ENCODE measurements around the gene DIAPH3. TPM values are rescaled to one million over a fixed set of nuclear protein-coding genes. Genes with fewer than 3 reads are reported as not detected.

The DIAPH3 gene
- total RNA-seq, 1 experiment from 2014 or later, result 27.6 TPM

- H3K27ac Mint-ChIP-seq, result no peak overlapping the region
These were observed 457.4 kb downstream of the DIAPH3 start for GRCh38 chr13:59706101-59706976.

GRCh38 chr13:59702269-59702668, 461.5 kb downstream of the DIAPH3 start:
- CTCF ChIA-PET, result no interaction called here
- H3K27me3 Mint-ChIP-seq (ENCODE audit: low read depth), result no peaks in the 10 kb centered on the region

More at GRCh38 chr13:59706101-59706976, 457.4 kb downstream of the DIAPH3 start:
- ChIA-PET POLR2A (no interaction called here), CTCF (no interaction called here)
- no peak for DNase-seq (ENCODE audit: low spot score)
- no peaks in the 10 kb centered on the region for H3K9me3 Mint-ChIP-seq
- no peak overlapping the region for H3K4me3 Mint-ChIP-seq
- H3K27me3 Mint-ChIP-seq (ENCODE audit: low read depth), result no peaks in the 10 kb centered on the region
- H3K36me3 Mint-ChIP-seq, result 0 out of 2 replicates have a peak, but pooled peaks cover 3% of the 10 kb centered on the region
- no peaks in the 10 kb centered on the region for H3K4me1 Mint-ChIP-seq
- no peak for TF ChIP-seq NFYB (CRISPR knock-in tag; conservative IDR thresholded peaks at IDR 0.05; ENCODE audit: low read depth)
- TF ChIP-seq TEAD4 (CRISPR knock-in tag; IDR thresholded peaks at IDR 0.05), result no peak
- TF ChIP-seq NR2C2 (CRISPR knock-in tag; IDR thresholded peaks at IDR 0.05), result no peak
- TF ChIP-seq ZBTB21 (CRISPR knock-in tag; IDR thresholded peaks at IDR 0.05; ENCODE audit: borderline replicate concordance), result no peak
- TF ChIP-seq EMX1 (CRISPR knock-in tag; IDR thresholded peaks at IDR 0.05), result no peak
- TF ChIP-seq CDX4 (CRISPR knock-in tag; IDR thresholded peaks at IDR 0.05; ENCODE audit: borderline replicate concordance), result no peak
- TF ChIP-seq NR1H2 (CRISPR knock-in tag; IDR thresholded peaks at IDR 0.05), result no peak
- no peak for TF ChIP-seq ATF2 (CRISPR knock-in tag; IDR thresholded peaks at IDR 0.05; ENCODE audit: borderline replicate concordance, low read depth)
- TF ChIP-seq RELA (CRISPR knock-in tag; IDR thresholded peaks at IDR 0.05; ENCODE audit: borderline replicate concordance), result no peak
- no peak for TF ChIP-seq ZNF121 (CRISPR knock-in tag; IDR thresholded peaks at IDR 0.05)
- TF ChIP-seq E2F5 (CRISPR knock-in tag; IDR thresholded peaks at IDR 0.05), result no peak
- no peak for TF ChIP-seq PREB (CRISPR knock-in tag; IDR thresholded peaks at IDR 0.05; ENCODE audit: borderline replicate concordance)
- TF ChIP-seq ATF3 (CRISPR knock-in tag; conservative IDR thresholded peaks at IDR 0.05), result no peak
- no peak for TF ChIP-seq CTCF (IDR thresholded peaks at IDR 0.05)
- ATAC-seq, result no peak

More at GRCh38 chr13:59702269-59702668, 461.5 kb downstream of the DIAPH3 start:
- Mint-ChIP-seq H3K4me3 (no peak overlapping the region), H3K27ac (no peak overlapping the region), H3K4me1 (peaks cover 5% of the 10 kb centered on the region; the same call in 1 of the 2 replicates), H3K36me3 (no peaks in the 10 kb centered on the region), H3K9me3 (no peaks in the 10 kb centered on the region)
- POLR2A ChIA-PET, result no interaction called here
- DNase-seq (ENCODE audit: low spot score), result no peak
- no peak for ATAC-seq
- TF ChIP-seq CTCF (IDR thresholded peaks at IDR 0.05) (no peak), ZNF263 (CRISPR knock-in tag; IDR thresholded peaks at IDR 0.05; ENCODE audit: low read depth) (no peak)

Data from WTC11 (cell line).